Natural killer cell (primary cell): Measurements from ENCODE around the gene SORCS1. TPM values are rescaled to one million over a fixed set of nuclear protein-coding genes. Genes with fewer than 3 reads are reported as not detected.

ENCODE experiments used
- ATAC-seq, 3 donors: fragments of 150-1000 bp in 2 of 3; fragments of 200-7000 bp in 1 of 3; cut with Tn5 transposase; 1 replicate in 1 of 3; 2 replicates in 2 of 3; pipeline ENCODE4 v1.10.0; 2021; ENCODE audit warnings: mild to moderate bottlenecking in 2 of 3, moderate library complexity in 2 of 3
- DNase-seq, 2 donors: peaks; one replicate each; pipeline versions ENCODE4 v3.0.0 to v3.0.0-alpha.2; 2013 to 2021; ENCODE audit warnings: mixed read lengths in 1 of 2
- H3K27ac ChIP-seq: one replicate; pipeline ENCODE4 v1.5.1; 2013; ENCODE audit warnings: mild to moderate bottlenecking, low read length
- H3K27me3 ChIP-seq: one replicate; pipeline ENCODE4 v1.6.1; 2013; ENCODE audit warnings: low read length; ENCODE audit not compliant: control insufficient read depth, insufficient read depth
- H3K36me3 ChIP-seq: one replicate; pipeline ENCODE4 v1.6.1; 2013; ENCODE audit warnings: low read length; ENCODE audit not compliant: control insufficient read depth, insufficient read depth
- H3K4me1 ChIP-seq: one replicate; pipeline ENCODE4 v1.6.1; 2013; ENCODE audit warnings: low read length; ENCODE audit not compliant: control insufficient read depth, insufficient read depth
- H3K4me3 ChIP-seq: one replicate; pipeline ENCODE4 v1.5.1; 2013; ENCODE audit warnings: low read length
- H3K9me3 ChIP-seq: one replicate; pipeline ENCODE4 v1.6.1; 2013; ENCODE audit warnings: low read length; ENCODE audit not compliant: control insufficient read depth, insufficient read depth
- H3K27ac Mint-ChIP-seq, 2 donors: one replicate each; pipeline ENCODE4 v1.8.0; 2022; ENCODE audit warnings: mild to moderate bottlenecking in 2 of 2, mixed read lengths in 2 of 2, moderate library complexity in 1 of 2
- H3K27me3 Mint-ChIP-seq, 2 donors: one replicate each; pipeline ENCODE4 v1.8.0; 2022; ENCODE audit warnings: low read depth in 2 of 2, mixed read lengths in 2 of 2
- H3K36me3 Mint-ChIP-seq: one replicate; pipeline ENCODE4 v1.8.0; 2022; ENCODE audit warnings: mixed read lengths
- H3K4me1 Mint-ChIP-seq, 2 donors: one replicate each; pipeline ENCODE4 v1.8.0; 2022; ENCODE audit warnings: mixed read lengths in 2 of 2
- H3K4me3 Mint-ChIP-seq: one replicate; pipeline ENCODE4 v1.8.0; 2022; ENCODE audit warnings: mild to moderate bottlenecking, moderate library complexity, mixed read lengths
- H3K9me3 Mint-ChIP-seq, 2 donors: one replicate each; pipeline ENCODE4 v1.8.0; 2022; ENCODE audit warnings: mixed read lengths in 2 of 2
- CTCF ChIP-seq: fragments of 200-600 bp; IDR thresholded peaks from one replicate; pipeline ENCODE4 v1.8.0; 2022; ENCODE audit warnings: antibody characterized with exemption
- WGBS: methylation state at CpG from one replicate; pipeline ENCODE4 v1.1.7; 2013; ENCODE audit warnings: missing lambda C conversion rate; ENCODE audit not compliant: insufficient coverage; 5-methylcytosine and 5-hydroxymethylcytosine counted together
- intact Hi-C: fragments of 100-400 bp; cut with micrococcal nuclease; formaldehyde crosslinking; loops from one replicate; pipeline ENCODE4 v1.14.2; 2022
- total RNA-seq, 4 donors: library from RNA; stranded (reverse); fragments of 120-200 nt in 1 of 4; gene quantifications; one replicate each; pipeline versions ENCODE4 v1.2.3 to v1.2.4, GENCODE V29; 2013 to 2022

The SORCS1 gene
- total RNA-seq, 3 donors from 2014 or later (not counting 1 experiment from before 2014, with no cell fraction given) = not detected

- no peak overlapping the region for H3K27ac Mint-ChIP-seq
- no peaks in the 10 kb centered on the region for H3K4me1 Mint-ChIP-seq
- Histone ChIP-seq H3K4me1 (no peaks in the 10 kb centered on the region), H3K9me3 (no peaks in the 10 kb centered on the region), H3K27me3 (no peaks in the 10 kb centered on the region), H3K27ac (no peak overlapping the region), H3K36me3 (no peaks in the 10 kb centered on the region), H3K4me3 (no peak overlapping the region)
- 86% methylated on average over 2 of the region's 2 CpGs for WGBS
- DNase-seq (no peak), ATAC-seq (no peak)
- H3K27me3 Mint-ChIP-seq = no peaks in the 10 kb centered on the region
- no peak overlapping the region for H3K4me3 Mint-ChIP-seq
- intact Hi-C loops = no loop called here
- peaks cover 3 to 8% of the 10 kb centered on the region in 2 donors for H3K9me3 Mint-ChIP-seq
- H3K36me3 Mint-ChIP-seq = no peaks in the 10 kb centered on the region
- no peak for TF ChIP-seq CTCF
Measured at GRCh38 chr10:106528702-106529101, 635.8 kb downstream of the SORCS1 start.

- Mint-ChIP-seq H3K27ac (no peak overlapping the region), H3K27me3 (no peaks in the 10 kb centered on the region), H3K4me3 (no peak overlapping the region), H3K9me3 (peaks cover 3 to 8% of the 10 kb centered on the region in 2 donors), H3K4me1 (no peaks in the 10 kb centered on the region), H3K36me3 (no peaks in the 10 kb centered on the region)
- 100% methylated on average over 1 of the region's 1 CpG for WGBS
- no peak for TF ChIP-seq CTCF
- DNase-seq (no peak), ATAC-seq (no peak)
- Histone ChIP-seq H3K9me3 (no peaks in the 10 kb centered on the region), H3K4me3 (no peak overlapping the region), H3K27ac (no peak overlapping the region), H3K27me3 (no peaks in the 10 kb centered on the region), H3K4me1 (no peaks in the 10 kb centered on the region), H3K36me3 (no peaks in the 10 kb centered on the region)
- intact Hi-C loops = no loop called here
Measured at GRCh38 chr10:106525835-106526234, 638.7 kb downstream of the SORCS1 start.
